Inferior parietal cortex (tissue), 1 donor: ENCODE data around the gene TSSK1B.
"Not testable (repeated sequence)": the region's sequence is repeated elsewhere in the genome, so short reads cannot be mapped to it uniquely, and the experiment has no call there.

ENCODE experiments used
- DNase-seq: peaks from one replicate; pipeline ENCODE4 v3.0.0-alpha.2; 2016; ENCODE audit errors: extremely low spot score

The TSSK1B gene

GRCh38 chr5:113434889-113435288 is at the start of gene TSSK1B:
Gene TSSK1B, minus strand, starts transcription at chr5:113434989. Its CDS starts 150 bp downstream, at chr5:113434839.
- DNase-seq = no peak

DNA sequence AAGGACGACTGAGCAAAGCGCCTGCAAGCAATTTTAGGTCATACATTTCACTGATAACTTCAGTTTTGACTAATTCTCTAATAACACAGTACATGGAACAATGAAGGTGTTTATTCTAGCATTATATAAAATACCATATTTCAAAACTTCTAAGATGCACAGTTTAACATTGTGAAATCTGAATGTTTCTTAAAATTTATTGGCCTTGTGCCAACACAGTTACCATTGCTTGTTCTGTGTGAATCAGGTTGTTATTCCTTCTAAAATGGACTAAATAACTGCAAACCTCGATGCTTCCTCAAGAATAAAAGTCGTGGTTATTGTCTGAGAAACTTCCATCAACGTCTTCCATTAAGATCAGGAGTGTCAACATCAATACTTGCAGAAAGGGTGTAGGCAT is 45.5 kb upstream of the TSSK1B start:
- DNase-seq = no peak

- DNase-seq = no peak
These were observed 43.9 kb upstream of the TSSK1B start for GRCh38 chr5:113478691-113479090.

DNA sequence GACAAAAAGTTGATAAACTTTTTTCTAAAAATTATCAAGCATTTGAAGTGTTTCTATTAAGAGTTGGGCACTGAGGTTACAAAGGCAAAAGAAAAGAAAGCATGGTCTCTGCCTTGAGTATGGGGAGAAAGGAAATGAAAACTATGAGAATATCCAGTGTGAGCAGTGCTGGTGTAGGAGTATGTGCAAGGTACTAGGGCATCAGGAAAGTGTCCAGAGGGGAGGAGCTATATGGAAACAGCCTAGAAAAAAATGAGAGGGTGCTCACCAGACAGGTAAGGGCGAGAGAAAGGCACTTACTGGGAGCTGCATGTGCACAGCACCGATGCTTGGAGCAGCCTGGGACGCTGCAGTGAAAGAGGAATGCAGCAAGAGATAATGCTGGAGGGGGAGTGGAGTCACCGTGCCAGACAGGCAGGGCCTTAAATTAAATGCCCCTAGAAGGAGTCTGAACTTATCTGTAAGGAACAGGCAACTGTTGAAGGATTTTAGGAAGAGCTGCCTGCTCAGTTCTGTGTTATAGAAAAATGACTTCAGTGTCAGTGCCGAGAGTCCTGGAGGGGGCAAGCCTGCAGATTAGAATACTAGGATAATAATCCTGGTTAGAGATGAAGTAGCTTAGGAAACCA is 39.4 kb upstream of the TSSK1B start:
- no peak for DNase-seq

DNA sequence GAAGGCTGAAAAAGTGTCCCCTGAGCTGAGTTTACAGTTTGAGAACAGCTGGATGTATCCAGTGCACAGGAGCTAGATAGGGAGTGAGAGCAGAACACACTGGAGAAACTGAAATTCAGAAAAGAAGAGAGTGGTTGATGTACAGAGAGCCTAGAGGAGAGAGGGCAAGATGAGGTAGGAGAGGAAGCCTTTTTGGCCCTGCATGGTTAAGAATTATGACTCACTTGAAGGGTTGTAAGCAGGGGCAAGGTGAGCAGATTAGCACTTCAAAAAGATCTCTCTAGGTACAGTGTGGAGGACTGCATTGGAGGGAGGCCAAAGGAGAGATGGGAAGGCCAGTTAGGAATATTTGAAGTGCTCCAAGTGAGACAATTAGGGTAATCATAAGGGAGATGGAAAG is 28.2 kb upstream of the TSSK1B start:
- DNase-seq = no peak

GRCh38 chr5:113457106-113457505 is 22.3 kb upstream of the TSSK1B start:
- not testable (repeated sequence) for DNase-seq

DNA sequence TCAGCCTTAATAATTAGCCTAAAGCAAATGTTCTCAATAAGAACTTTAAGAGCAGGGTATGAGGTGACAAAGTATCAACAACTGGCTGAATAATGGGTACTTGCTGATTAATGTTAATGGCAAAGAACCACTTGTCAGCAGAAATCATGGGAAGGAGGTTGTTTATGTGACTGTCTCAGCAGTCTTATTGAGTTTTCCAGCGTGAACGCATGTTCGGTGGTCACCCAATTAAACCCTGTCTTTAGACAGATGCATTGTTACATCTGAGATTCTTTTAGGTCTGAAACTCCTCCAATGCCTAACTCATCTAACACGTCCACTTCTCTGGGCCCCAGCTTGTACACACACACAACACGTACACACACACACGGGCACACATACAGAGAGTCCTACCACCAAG is 18.2 kb upstream of the TSSK1B start:
- no peak for DNase-seq

GRCh38 chr5:113451797-113452196 is 17.0 kb upstream of the TSSK1B start:
- DNase-seq = no peak

DNA sequence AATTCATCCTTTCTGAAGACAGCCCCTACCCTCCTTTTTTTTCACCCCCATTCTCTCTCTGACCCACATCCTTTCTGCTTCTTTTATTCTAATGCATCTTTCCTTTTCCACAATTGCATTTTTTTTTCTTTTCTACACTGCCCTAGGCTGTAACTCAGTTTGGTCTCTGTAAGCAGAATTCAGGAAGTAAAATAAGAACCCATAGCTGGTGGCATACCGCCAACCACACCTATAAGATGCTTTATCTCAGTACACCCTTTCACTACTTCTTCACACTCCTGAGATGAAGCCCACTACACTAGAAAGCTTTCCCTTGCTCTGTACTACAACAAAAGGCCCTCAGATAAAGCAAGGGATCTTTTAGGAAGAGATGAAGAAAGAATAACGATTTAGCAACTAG is 16.1 kb upstream of the TSSK1B start:
- no peak for DNase-seq

- DNase-seq = no peak
These were observed 15.7 kb upstream of the TSSK1B start for GRCh38 chr5:113450462-113450861.

DNA sequence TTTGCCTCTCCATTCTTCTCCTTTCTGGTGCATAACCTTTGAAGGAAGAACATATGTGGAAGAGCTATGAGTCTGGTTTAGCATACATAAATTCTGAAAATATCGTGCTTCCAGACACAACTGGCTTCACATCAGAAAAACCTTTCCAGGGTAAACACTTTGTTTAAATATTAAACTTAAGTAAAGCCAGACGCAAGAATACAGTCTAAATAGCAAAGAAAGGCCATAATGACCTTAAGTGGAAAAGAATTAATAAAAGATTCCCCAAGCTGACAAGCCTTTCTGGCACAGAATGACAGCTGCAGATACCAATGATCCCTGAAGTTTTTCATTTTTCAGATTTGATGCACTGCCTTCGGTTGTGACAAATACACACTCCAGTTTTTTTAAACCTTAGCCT is 13.5 kb upstream of the TSSK1B start:
- DNase-seq = no peak

- no peak for DNase-seq
These were observed 12.8 kb upstream of the TSSK1B start for GRCh38 chr5:113447498-113448050.

DNA sequence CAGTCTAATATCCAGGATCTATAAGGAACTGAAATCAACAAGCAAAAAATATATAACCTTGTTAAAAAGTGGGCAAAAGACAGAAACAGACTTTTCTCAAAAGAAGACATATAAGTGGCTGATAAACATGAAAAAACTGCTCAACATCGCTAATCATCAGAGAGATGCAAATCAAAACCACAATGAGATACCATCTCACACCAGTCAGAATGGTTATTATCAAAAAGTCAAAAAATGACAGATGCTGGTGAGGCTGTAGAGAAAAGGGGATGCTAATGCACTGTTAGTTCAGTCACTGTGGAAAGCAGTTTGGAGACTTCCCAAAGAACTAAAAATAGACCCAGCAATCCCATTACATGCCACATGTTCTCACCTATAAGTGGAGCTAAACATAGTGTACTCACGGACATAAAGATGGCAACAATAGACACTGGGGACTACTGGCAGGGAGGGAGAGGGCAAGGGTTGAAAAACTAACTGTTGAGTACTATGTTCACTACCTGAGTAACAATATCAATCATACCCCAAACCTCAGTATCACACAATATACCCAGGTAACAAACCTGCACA is 11.7 kb upstream of the TSSK1B start:
- no peak for DNase-seq

DNA sequence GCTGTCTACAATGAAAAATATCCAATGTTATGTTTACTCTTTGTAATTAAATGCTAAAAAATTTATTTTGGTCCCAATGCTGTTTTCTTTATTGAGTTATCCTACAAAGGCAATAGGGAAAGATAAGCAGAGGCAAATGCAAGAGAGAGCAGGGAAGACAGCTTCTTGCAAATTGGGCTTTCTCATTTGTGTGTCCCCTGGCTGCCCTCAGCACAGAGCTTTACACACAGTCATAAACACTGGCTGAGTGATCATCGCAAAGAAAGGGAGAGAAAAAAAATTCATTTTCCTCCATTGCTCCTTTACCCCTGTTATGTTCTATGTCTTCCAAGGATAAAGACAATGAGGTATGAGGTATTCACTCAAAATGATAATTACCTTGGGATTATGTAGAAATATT is 2.3 kb upstream of the TSSK1B start:
- no peak for DNase-seq

- no peak for DNase-seq
These were observed 786 bp upstream of the TSSK1B start for GRCh38 chr5:113435575-113435974.

- no peak for DNase-seq
These were observed 752 bp downstream of the TSSK1B start for GRCh38 chr5:113433862-113434612.

- DNase-seq = no peak
These were observed 1.7 kb downstream of the TSSK1B start for GRCh38 chr5:113433071-113433470.

GRCh38 chr5:113427871-113428574 is 6.8 kb downstream of the TSSK1B start:
- DNase-seq = no peak

- no peak for DNase-seq
These were observed 8.9 kb downstream of the TSSK1B start for GRCh38 chr5:113425909-113426308.

DNA sequence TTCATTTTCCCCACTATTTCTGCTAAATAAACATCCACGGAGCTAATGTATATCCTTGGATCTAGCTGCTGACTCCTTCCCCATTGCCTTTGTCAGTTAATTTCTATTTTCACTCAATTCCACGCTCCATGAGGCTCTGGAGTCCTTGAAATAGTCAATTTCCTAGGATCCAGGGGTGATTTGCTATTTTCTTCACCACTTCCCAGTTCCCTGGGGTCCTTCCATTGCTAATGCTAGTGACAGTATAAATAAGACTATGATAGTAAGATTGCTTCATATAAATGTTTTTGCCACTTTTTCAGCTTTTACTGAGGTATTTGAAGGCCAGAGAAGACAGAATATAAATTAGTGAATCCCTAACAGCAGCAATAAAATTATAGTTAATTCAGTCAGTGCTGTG is 13.1 kb downstream of the TSSK1B start:
- no peak for DNase-seq

GRCh38 chr5:113405530-113405929 is 29.3 kb downstream of the TSSK1B start:
- DNase-seq = no peak

DNA sequence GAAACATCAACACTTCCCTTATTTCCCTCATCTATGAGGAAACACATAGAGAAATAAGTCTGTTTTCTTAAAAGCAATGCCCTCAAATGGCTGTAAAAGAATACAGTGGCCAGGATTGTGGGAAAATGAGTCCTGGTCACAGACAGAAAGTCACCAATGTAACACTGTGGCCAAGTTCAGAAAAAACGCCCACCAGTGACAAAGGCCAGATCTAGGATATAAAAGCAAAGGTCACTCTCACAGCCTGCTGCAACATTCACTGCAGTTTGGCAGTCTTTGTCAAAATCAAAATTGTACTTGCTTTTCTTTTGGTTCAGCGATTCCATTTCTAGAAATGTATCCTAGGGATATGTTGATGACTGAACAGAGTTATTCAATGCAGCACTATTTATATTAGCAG is 30.5 kb downstream of the TSSK1B start:
- no peak for DNase-seq
